PC-9 (cell line): ENCODE measurements around the gene LRRC8C. TPM values are rescaled to one million over a fixed set of nuclear protein-coding genes. Genes with fewer than 3 reads are reported as not detected.

Experiments
- BruUV-seq: library from RNA; stranded (reverse); fragments of 400-500 nt; replicated peaks from 2 replicates; lab custom pipeline; 2021; lab: Mats Ljungman, UMichigan
- CTCF ChIA-PET: fragments of 300-600 bp; sonication (Branson Sonifier 250); formaldehyde crosslinking; loops from one replicate; lab custom pipeline; 2022; ENCODE audit warnings: antibody characterized with exemption; lab: Charles Lee
- POLR2A ChIA-PET: fragments of 300-600 bp; sonication (Branson Sonifier 250); formaldehyde crosslinking; loops from one replicate; lab custom pipeline; 2022; ENCODE audit warnings: antibody characterized with exemption; ENCODE audit not compliant: unreplicated experiment; lab: Charles Lee
- DNase-seq, 2 experiments: peaks; one replicate each; pipeline versions ENCODE4 v3.0.0 to v3.0.0-alpha.2; 2015 to 2022; ENCODE audit warnings: mixed read lengths in 1 of 2
- H2AFZ ChIP-seq: fragments of 200-600 bp; sonication (generic); 2 replicates; pipeline ENCODE4 v1.8.1; 2017; ENCODE audit warnings: antibody characterized with exemption
- H3F3A ChIP-seq: fragments of 200-600 bp; sonication (generic); 2 replicates; pipeline ENCODE4 v1.8.1; 2017; ENCODE audit warnings: antibody characterized with exemption, mild to moderate bottlenecking, low read depth; ENCODE audit not compliant: insufficient read depth
- H3K27ac ChIP-seq: fragments of 200-600 bp; sonication (generic); 2 replicates; pipeline ENCODE4 v1.6.1; 2016; ENCODE audit warnings: mixed run types
- H3K27me3 ChIP-seq: fragments of 200-600 bp; sonication (generic); 2 replicates; pipeline ENCODE4 v1.6.1; 2016; ENCODE audit warnings: low read depth, mixed run types; ENCODE audit not compliant: insufficient read depth
- H3K36me3 ChIP-seq: fragments of 200-600 bp; sonication (generic); 2 replicates; pipeline ENCODE4 v1.6.1; 2016; ENCODE audit warnings: low read depth, mixed run types
- H3K4me1 ChIP-seq: fragments of 200-600 bp; sonication (generic); replicated peaks from 2 replicates; pipeline ENCODE4 v1.6.1; 2016; ENCODE audit warnings: mixed run types; ENCODE audit not compliant: insufficient read depth
- H3K4me2 ChIP-seq: fragments of 200-600 bp; sonication (generic); 2 replicates; pipeline ENCODE4 v1.6.1; 2017; ENCODE audit warnings: mixed run types
- H3K4me3 ChIP-seq: fragments of 200-600 bp; sonication (generic); 2 replicates; pipeline ENCODE4 v1.6.1; 2016; ENCODE audit warnings: mixed run types
- H3K79me2 ChIP-seq: fragments of 200-600 bp; sonication (generic); 2 replicates; pipeline ENCODE4 v1.6.1; 2017; ENCODE audit warnings: low read depth, mixed run types
- H3K9me2 ChIP-seq: fragments of 200-600 bp; sonication (generic); 2 replicates; pipeline ENCODE4 v1.8.1; 2017; ENCODE audit warnings: mild to moderate bottlenecking; ENCODE audit not compliant: insufficient read depth
- H3K9me3 ChIP-seq: fragments of 200-600 bp; sonication (generic); 2 replicates; pipeline ENCODE4 v1.8.1; 2016; ENCODE audit warnings: low read depth; ENCODE audit not compliant: insufficient read depth
- H4K20me1 ChIP-seq: fragments of 200-600 bp; sonication (generic); 2 replicates; pipeline ENCODE4 v1.8.1; 2017; ENCODE audit not compliant: insufficient read depth
- CTCF ChIP-seq: fragments of 200-600 bp; sonication (generic); conservative IDR thresholded peaks from 2 replicates; pipeline ENCODE4 v1.6.1; 2017; ENCODE audit warnings: mixed run types, antibody characterized with exemption, mild to moderate bottlenecking, moderate library complexity
- EZH2 ChIP-seq: fragments of 200-600 bp; sonication (generic); IDR thresholded peaks from 2 replicates; pipeline ENCODE4 v1.8.0; 2017; ENCODE audit warnings: antibody characterized with exemption, low read depth
- intact Hi-C: fragments of 100-400 bp; cut with micrococcal nuclease; formaldehyde crosslinking; loops from one replicate; pipeline ENCODE4 v1.10.0; 2022; ENCODE audit not compliant: unreplicated experiment
- total RNA-seq: library from RNA; stranded (reverse); gene quantifications from 2 replicates; pipeline ENCODE4 v1.2.3, GENCODE V29; 2021

LRRC8C gene
- total RNA-seq, 1 experiment from 2014 or later, result 2.2 TPM

DNA sequence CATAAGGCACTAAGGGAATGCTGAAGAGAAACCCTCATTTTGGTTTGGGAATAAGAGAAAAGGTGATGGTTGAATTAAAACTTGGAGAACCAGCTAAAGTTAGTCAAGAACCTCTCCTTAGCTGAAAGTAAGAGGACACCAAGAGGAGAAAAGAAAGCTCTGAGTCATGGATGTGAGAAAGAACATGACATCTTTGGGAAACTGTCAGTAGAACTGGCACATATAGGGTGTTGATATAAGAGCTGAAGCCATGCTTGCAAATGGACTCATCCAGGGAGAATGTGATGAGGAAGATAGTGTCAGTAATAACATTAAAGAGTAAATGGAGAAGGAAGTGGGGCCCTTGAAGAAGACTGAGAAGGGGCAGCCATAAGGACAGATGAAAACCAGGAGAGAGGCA is 54.3 kb downstream of the LRRC8C start:
- BruUV-seq, result no TSS peak
- ChIA-PET CTCF (no interaction called here), POLR2A (no interaction called here)
- H3K79me2 ChIP-seq, result no peaks in the 10 kb centered on the region
- H3K9me2 ChIP-seq, result no peaks in the 10 kb centered on the region
- TF ChIP-seq CTCF (no peak), EZH2 (no peak)
- H3F3A ChIP-seq, result no peaks in the 10 kb centered on the region
- no peak overlapping the region for H2AFZ ChIP-seq
- no peaks in the 10 kb centered on the region for H4K20me1 ChIP-seq
- H3K4me2 ChIP-seq, result no peak overlapping the region
- H3K27ac ChIP-seq, result no peak overlapping the region
- no peaks in the 10 kb centered on the region for H3K9me3 ChIP-seq
- H3K4me1 ChIP-seq, result no peaks in the 10 kb centered on the region
- no peaks in the 10 kb centered on the region for H3K36me3 ChIP-seq
- DNase-seq, result no peak
- H3K4me3 ChIP-seq, result no peak overlapping the region
- intact Hi-C loops, result no loop called here
- H3K27me3 ChIP-seq, result no peaks in the 10 kb centered on the region

DNA sequence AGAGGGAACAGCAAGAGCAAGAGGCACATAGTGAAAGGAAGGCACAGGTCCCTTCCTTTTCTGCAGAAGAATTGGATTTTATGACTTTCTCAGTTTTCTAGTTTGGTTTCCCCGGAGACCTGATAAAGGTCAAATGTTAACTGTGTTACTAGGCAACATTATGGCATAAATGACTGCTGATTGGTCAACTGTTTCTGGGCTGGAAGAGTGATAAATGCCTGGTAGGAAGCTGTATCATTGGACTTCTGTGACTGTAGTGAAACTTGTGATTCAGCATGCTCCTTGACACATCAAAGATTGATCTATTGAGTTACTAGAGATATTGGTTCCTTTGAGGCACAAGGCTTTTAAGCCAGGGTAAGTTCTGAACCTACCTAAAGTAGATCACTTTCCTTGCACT is 55.7 kb downstream of the LRRC8C start:
- H3K4me3 ChIP-seq, result no peak overlapping the region
- POLR2A ChIA-PET, result no interaction called here
- H3F3A ChIP-seq, result no peaks in the 10 kb centered on the region
- H3K4me1 ChIP-seq, result no peaks in the 10 kb centered on the region
- BruUV-seq, result no TSS peak
- H2AFZ ChIP-seq, result no peak overlapping the region
- no peak overlapping the region for H3K4me2 ChIP-seq
- TF ChIP-seq EZH2, result no peak
- no peak for TF ChIP-seq CTCF
- no peaks in the 10 kb centered on the region for H3K36me3 ChIP-seq
- H3K9me2 ChIP-seq, result no peaks in the 10 kb centered on the region
- no peak overlapping the region for H3K27ac ChIP-seq
- no peaks in the 10 kb centered on the region for H3K79me2 ChIP-seq
- H3K9me3 ChIP-seq, result no peaks in the 10 kb centered on the region
- no peaks in the 10 kb centered on the region for H3K27me3 ChIP-seq
- no peak for DNase-seq
- CTCF ChIA-PET, result no interaction called here
- no peaks in the 10 kb centered on the region for H4K20me1 ChIP-seq
- intact Hi-C loops, result no loop called here

DNA sequence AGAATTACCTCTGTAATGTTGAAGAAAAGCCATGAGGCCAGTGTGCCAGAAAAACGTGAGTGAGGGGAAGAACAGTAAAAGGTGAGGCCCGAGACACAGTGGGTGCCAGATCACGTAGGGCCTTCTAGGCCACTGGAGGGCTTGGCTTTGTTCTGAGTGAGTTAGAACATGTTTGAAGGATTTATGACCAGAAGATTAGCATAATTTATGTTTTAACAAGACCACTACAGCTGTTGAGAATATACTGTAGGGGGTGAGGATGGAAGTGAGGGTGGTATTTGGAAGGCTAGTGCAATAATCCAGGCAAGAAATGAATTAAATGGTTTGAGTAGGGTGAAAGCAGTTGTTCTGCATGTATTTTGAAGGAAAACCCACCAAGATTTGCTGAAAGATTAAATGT is 56.3 kb downstream of the LRRC8C start:
- intact Hi-C loops, result no loop called here
- TF ChIP-seq CTCF, result no peak
- H3K79me2 ChIP-seq, result no peaks in the 10 kb centered on the region
- H4K20me1 ChIP-seq, result no peaks in the 10 kb centered on the region
- no peak overlapping the region for H3K4me3 ChIP-seq
- ChIA-PET CTCF (no interaction called here), POLR2A (no interaction called here)
- H3F3A ChIP-seq, result no peaks in the 10 kb centered on the region
- H2AFZ ChIP-seq, result no peak overlapping the region
- no peaks in the 10 kb centered on the region for H3K9me2 ChIP-seq
- no peaks in the 10 kb centered on the region for H3K4me1 ChIP-seq
- no peaks in the 10 kb centered on the region for H3K36me3 ChIP-seq
- no peaks in the 10 kb centered on the region for H3K27me3 ChIP-seq
- no peak overlapping the region for H3K4me2 ChIP-seq
- DNase-seq, result no peak
- no peak overlapping the region for H3K27ac ChIP-seq
- BruUV-seq, result no TSS peak
- no peaks in the 10 kb centered on the region for H3K9me3 ChIP-seq
